GM23338 (cell line): ENCODE data around the gene ADAMTS20. TPM values are rescaled to one million over a fixed set of nuclear protein-coding genes. Genes with fewer than 3 reads are reported as not detected.

Source experiments
- ATAC-seq: fragments of 200-7000 bp; cut with Tn5 transposase; 3 replicates; pipeline ENCODE4 v1.9.1; 2020
- DNase-seq: peaks from one replicate; pipeline ENCODE4 v3.0.0-alpha.2; 2015; ENCODE audit warnings: low spot score
- H2AFZ ChIP-seq: fragments of 200-600 bp; sonication (generic); 2 replicates; pipeline ENCODE4 v1.8.0; 2016; ENCODE audit warnings: antibody characterized with exemption, mild to moderate bottlenecking, moderate library complexity
- H3F3A ChIP-seq: fragments of 200-600 bp; sonication (generic); replicated peaks from 2 replicates; pipeline ENCODE4 v1.8.0; 2017; ENCODE audit warnings: antibody characterized with exemption, mixed run types, low read depth
- H3K27ac ChIP-seq: fragments of 200-600 bp; sonication (generic); 2 replicates; pipeline ENCODE4 v1.6.1; 2016; ENCODE audit warnings: low read depth
- H3K27me3 ChIP-seq: fragments of 200-600 bp; sonication (generic); 2 replicates; pipeline ENCODE4 v1.8.0; 2016; ENCODE audit warnings: mild to moderate bottlenecking, mixed run types, moderate library complexity; ENCODE audit not compliant: insufficient read depth
- H3K36me3 ChIP-seq: fragments of 200-600 bp; sonication (generic); 2 replicates; pipeline ENCODE4 v1.8.0; 2016; ENCODE audit warnings: mild to moderate bottlenecking; ENCODE audit not compliant: insufficient read depth
- H3K4me1 ChIP-seq: fragments of 200-600 bp; sonication (generic); 2 replicates; pipeline ENCODE4 v1.8.0; 2016; ENCODE audit warnings: mild to moderate bottlenecking, moderate library complexity; ENCODE audit not compliant: insufficient read depth
- H3K4me2 ChIP-seq: fragments of 200-600 bp; sonication (generic); 2 replicates; pipeline ENCODE4 v1.7.1; 2017; ENCODE audit warnings: mixed run types
- H3K4me3 ChIP-seq: fragments of 200-600 bp; sonication (generic); 2 replicates; pipeline ENCODE4 v1.6.1; 2016; ENCODE audit warnings: mixed run types
- H3K79me2 ChIP-seq: fragments of 200-600 bp; sonication (generic); replicated peaks from 2 replicates; pipeline ENCODE4 v1.8.0; 2017; ENCODE audit warnings: mild to moderate bottlenecking; ENCODE audit not compliant: insufficient read depth
- H3K9me2 ChIP-seq: fragments of 200-600 bp; sonication (generic); 2 replicates; pipeline ENCODE4 v1.8.0; 2017; ENCODE audit not compliant: insufficient read depth
- H4K20me1 ChIP-seq: fragments of 200-600 bp; sonication (generic); replicated peaks from 2 replicates; pipeline ENCODE4 v1.8.0; 2017; ENCODE audit warnings: mild to moderate bottlenecking; ENCODE audit not compliant: insufficient read depth
- H3K27ac Mint-ChIP-seq: 2 replicates; pipeline ENCODE4 v1.8.0; 2020; ENCODE audit warnings: inconsistent platforms, mild to moderate bottlenecking, moderate library complexity, mixed read lengths
- H3K27me3 Mint-ChIP-seq: 3 replicates; pipeline ENCODE4 v1.8.0; 2022; ENCODE audit warnings: low read depth, mild to moderate bottlenecking, moderate library complexity, mixed read lengths, inconsistent platforms; ENCODE audit not compliant: insufficient read depth, poor library complexity
- H3K36me3 Mint-ChIP-seq: 3 replicates; pipeline ENCODE4 v1.8.0; 2021; ENCODE audit warnings: low read depth, mild to moderate bottlenecking, inconsistent platforms, moderate library complexity, mixed read lengths
- H3K4me1 Mint-ChIP-seq: 3 replicates; pipeline ENCODE4 v1.8.0; 2020; ENCODE audit warnings: mild to moderate bottlenecking, inconsistent platforms, mixed read lengths
- H3K4me3 Mint-ChIP-seq: 3 replicates; pipeline ENCODE4 v1.8.0; 2021; ENCODE audit warnings: moderate library complexity, mild to moderate bottlenecking, inconsistent platforms, mixed read lengths
- H3K9me3 Mint-ChIP-seq: 3 replicates; pipeline ENCODE4 v1.8.0; 2020; ENCODE audit warnings: moderate library complexity, mild to moderate bottlenecking, inconsistent platforms, mixed read lengths
- CREB1 ChIP-seq: fragments of 250-450 bp; sonication (Bioruptor Pico); IDR thresholded peaks from 2 replicates; pipeline ENCODE4 v1.5.0; 2020; ENCODE audit warnings: low read depth, mild to moderate bottlenecking, moderate library complexity
- ETS1 ChIP-seq: IDR thresholded peaks from 2 replicates; pipeline ENCODE4 v1.6.1; 2016; ENCODE audit warnings: antibody characterized with exemption
- EZH2phosphoT487 ChIP-seq: fragments of 200-600 bp; sonication (generic); IDR thresholded peaks from one replicate; pipeline ENCODE4 v1.8.1; 2018; ENCODE audit warnings: antibody characterized with exemption; ENCODE audit not compliant: unreplicated experiment
- JUNB ChIP-seq: IDR thresholded peaks from one replicate; pipeline ENCODE4 v1.6.1; 2016; ENCODE audit warnings: antibody characterized with exemption; ENCODE audit not compliant: unreplicated experiment
- NANOG ChIP-seq: IDR thresholded peaks from 2 replicates; pipeline ENCODE4 v1.6.1; 2016; ENCODE audit warnings: antibody characterized with exemption, borderline replicate concordance
- POLR2AphosphoS5 ChIP-seq: IDR thresholded peaks from 2 replicates; pipeline ENCODE4 v1.6.1; 2016; ENCODE audit warnings: antibody characterized with exemption, low read depth
- STAT1 ChIP-seq: IDR thresholded peaks from one replicate; pipeline ENCODE4 v1.6.1; 2016; ENCODE audit warnings: antibody characterized with exemption; ENCODE audit not compliant: unreplicated experiment
- ZNF331 ChIP-seq: fragments of 250-450 bp; sonication (Bioruptor Pico); IDR thresholded peaks from 2 replicates; pipeline ENCODE4 v1.5.0; 2020; ENCODE audit warnings: low read depth, mild to moderate bottlenecking, moderate library complexity
- polyA plus RNA-seq: library from polyadenylated mRNA; unstranded; fragments of >200 nt; fragmentation: Nextera tagmentation; extraction: Ambion mirVana; gene quantifications from 2 replicates; pipeline ENCODE4 v1.2.1, GENCODE V29; 2016
- total RNA-seq: library from RNA; depleted of rRNA; stranded (reverse); fragments of >200 nt; shearing (Covaris generic); gene quantifications from 2 replicates; pipeline ENCODE4 v1.2.3, GENCODE V29; 2014
- TF ChIP-seq, protein P1 (sequence below), 2 experiments: fragments of 200-600 bp in 1 of 2; sonication (generic) in 1 of 2; conservative IDR thresholded peaks; 2 replicates each; pipeline versions ENCODE4 v1.5.1 to v1.6.1; 2016 to 2017; ENCODE audit warnings: antibody characterized with exemption in 2 of 2, low read depth in 2 of 2, mild to moderate bottlenecking in 2 of 2, moderate library complexity in 1 of 2
- TF ChIP-seq, protein P2 (sequence below): fragments of 250-450 bp; sonication (Bioruptor Pico); IDR thresholded peaks from 2 replicates; pipeline ENCODE4 v1.5.0; 2020; ENCODE audit warnings: mild to moderate bottlenecking, moderate library complexity

ADAMTS20 gene
- total and polyA plus RNA-seq, 2 experiments from 2014 or later = 2.0 to 9.3 TPM

DNA sequence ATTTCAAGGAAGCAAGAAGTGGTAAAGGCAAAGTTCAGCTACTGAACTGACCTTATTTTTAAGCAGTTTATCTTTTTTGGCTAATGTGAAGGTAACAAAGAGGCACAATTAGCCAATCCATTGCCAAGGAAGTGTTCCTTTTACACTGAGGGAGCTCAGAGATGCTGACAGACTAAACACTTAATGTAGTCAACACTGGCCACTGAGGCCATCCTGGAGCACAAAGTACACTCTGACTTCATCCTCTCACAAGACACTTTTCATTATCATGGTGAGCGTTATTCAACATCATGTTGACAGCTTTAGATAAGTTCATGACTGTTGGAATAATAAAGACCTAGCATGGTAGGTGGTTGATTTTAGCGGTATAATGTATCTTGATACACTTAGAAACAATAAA, 89.9 kb downstream of the ADAMTS20 start (continued):
- no peak for TF ChIP-seq CREB1 (CRISPR knock-in tag)
- TF ChIP-seq ZNF331 (CRISPR knock-in tag) = no peak
- TF ChIP-seq, protein P1, sequence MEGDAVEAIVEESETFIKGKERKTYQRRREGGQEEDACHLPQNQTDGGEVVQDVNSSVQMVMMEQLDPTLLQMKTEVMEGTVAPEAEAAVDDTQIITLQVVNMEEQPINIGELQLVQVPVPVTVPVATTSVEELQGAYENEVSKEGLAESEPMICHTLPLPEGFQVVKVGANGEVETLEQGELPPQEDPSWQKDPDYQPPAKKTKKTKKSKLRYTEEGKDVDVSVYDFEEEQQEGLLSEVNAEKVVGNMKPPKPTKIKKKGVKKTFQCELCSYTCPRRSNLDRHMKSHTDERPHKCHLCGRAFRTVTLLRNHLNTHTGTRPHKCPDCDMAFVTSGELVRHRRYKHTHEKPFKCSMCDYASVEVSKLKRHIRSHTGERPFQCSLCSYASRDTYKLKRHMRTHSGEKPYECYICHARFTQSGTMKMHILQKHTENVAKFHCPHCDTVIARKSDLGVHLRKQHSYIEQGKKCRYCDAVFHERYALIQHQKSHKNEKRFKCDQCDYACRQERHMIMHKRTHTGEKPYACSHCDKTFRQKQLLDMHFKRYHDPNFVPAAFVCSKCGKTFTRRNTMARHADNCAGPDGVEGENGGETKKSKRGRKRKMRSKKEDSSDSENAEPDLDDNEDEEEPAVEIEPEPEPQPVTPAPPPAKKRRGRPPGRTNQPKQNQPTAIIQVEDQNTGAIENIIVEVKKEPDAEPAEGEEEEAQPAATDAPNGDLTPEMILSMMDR (conservative IDR thresholded peaks at IDR 0.05; ENCODE audit: low read depth in 2 of 2) = no peak
- no peak for TF ChIP-seq EZH2phosphoT487
- TF ChIP-seq ETS1 = no peak
- TF ChIP-seq NANOG = no peak

- peaks cover 23% of the 10 kb centered on the region for H3K9me3 Mint-ChIP-seq
- Histone ChIP-seq H3K4me1 (no peaks in the 10 kb centered on the region), H3K79me2 (no peaks in the 10 kb centered on the region), H3K27ac (no peak overlapping the region), H3K36me3 (peaks cover 3% of the 10 kb centered on the region; the same call in 1 of the 2 replicates), H3K4me3 (no peak overlapping the region), H4K20me1 (0 out of 2 replicates have a peak, but pooled peaks cover 2% of the 10 kb centered on the region), H2AFZ (no peak overlapping the region), H3K4me2 (no peak overlapping the region), H3K9me2 (peaks cover 7% of the 10 kb centered on the region), H3K27me3 (no peaks in the 10 kb centered on the region), H3F3A (no peaks in the 10 kb centered on the region)
- H3K4me1 Mint-ChIP-seq = no peaks in the 10 kb centered on the region
- peaks cover 46% of the 10 kb centered on the region for H3K36me3 Mint-ChIP-seq
- H3K27ac Mint-ChIP-seq = no peak overlapping the region
- H3K27me3 Mint-ChIP-seq = no peaks in the 10 kb centered on the region
- H3K4me3 Mint-ChIP-seq = no peak overlapping the region
- DNase-seq = no peak
- no peak for ATAC-seq
- TF ChIP-seq JUNB (no peak), CREB1 (CRISPR knock-in tag) (no peak), ETS1 (no peak), NANOG (no peak), ZNF331 (CRISPR knock-in tag) (no peak), STAT1 (no peak), POLR2AphosphoS5 (no peak)
- TF ChIP-seq, protein P1 (conservative IDR thresholded peaks at IDR 0.05; ENCODE audit: low read depth in 2 of 2) = no peak
- TF ChIP-seq, protein P2, sequence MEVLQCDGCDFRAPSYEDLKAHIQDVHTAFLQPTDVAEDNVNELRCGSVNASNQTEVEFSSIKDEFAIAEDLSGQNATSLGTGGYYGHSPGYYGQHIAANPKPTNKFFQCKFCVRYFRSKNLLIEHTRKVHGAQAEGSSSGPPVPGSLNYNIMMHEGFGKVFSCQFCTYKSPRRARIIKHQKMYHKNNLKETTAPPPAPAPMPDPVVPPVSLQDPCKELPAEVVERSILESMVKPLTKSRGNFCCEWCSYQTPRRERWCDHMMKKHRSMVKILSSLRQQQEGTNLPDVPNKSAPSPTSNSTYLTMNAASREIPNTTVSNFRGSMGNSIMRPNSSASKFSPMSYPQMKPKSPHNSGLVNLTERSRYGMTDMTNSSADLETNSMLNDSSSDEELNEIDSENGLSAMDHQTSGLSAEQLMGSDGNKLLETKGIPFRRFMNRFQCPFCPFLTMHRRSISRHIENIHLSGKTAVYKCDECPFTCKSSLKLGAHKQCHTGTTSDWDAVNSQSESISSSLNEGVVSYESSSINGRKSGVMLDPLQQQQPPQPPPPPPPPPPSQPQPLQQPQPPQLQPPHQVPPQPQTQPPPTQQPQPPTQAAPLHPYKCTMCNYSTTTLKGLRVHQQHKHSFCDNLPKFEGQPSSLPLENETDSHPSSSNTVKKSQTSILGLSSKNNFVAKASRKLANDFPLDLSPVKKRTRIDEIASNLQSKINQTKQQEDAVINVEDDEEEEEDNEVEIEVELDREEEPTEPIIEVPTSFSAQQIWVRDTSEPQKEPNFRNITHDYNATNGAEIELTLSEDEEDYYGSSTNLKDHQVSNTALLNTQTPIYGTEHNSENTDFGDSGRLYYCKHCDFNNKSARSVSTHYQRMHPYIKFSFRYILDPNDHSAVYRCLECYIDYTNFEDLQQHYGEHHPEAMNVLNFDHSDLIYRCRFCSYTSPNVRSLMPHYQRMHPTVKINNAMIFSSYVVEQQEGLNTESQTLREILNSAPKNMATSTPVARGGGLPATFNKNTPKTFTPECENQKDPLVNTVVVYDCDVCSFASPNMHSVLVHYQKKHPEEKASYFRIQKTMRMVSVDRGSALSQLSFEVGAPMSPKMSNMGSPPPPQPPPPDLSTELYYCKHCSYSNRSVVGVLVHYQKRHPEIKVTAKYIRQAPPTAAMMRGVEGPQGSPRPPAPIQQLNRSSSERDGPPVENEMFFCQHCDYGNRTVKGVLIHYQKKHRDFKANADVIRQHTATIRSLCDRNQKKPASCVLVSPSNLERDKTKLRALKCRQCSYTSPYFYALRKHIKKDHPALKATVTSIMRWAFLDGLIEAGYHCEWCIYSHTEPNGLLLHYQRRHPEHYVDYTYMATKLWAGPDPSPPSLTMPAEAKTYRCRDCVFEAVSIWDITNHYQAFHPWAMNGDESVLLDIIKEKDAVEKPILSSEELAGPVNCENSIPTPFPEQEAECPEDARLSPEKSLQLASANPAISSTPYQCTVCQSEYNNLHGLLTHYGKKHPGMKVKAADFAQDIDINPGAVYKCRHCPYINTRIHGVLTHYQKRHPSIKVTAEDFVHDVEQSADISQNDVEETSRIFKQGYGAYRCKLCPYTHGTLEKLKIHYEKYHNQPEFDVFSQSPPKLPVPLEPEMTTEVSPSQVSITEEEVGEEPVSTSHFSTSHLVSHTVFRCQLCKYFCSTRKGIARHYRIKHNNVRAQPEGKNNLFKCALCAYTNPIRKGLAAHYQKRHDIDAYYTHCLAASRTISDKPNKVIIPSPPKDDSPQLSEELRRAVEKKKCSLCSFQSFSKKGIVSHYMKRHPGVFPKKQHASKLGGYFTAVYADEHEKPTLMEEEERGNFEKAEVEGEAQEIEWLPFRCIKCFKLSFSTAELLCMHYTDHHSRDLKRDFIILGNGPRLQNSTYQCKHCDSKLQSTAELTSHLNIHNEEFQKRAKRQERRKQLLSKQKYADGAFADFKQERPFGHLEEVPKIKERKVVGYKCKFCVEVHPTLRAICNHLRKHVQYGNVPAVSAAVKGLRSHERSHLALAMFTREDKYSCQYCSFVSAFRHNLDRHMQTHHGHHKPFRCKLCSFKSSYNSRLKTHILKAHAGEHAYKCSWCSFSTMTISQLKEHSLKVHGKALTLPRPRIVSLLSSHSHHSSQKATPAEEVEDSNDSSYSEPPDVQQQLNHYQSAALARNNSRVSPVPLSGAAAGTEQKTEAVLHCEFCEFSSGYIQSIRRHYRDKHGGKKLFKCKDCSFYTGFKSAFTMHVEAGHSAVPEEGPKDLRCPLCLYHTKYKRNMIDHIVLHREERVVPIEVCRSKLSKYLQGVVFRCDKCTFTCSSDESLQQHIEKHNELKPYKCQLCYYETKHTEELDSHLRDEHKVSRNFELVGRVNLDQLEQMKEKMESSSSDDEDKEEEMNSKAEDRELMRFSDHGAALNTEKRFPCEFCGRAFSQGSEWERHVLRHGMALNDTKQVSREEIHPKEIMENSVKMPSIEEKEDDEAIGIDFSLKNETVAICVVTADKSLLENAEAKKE = no peak
Measured at GRCh38 chr12:43459285-43459684, 92.7 kb downstream of the ADAMTS20 start.
